Measurements from ENCODE around the gene SPIN1. TPM values are rescaled to one million over a fixed set of nuclear protein-coding genes. Genes with fewer than 3 reads are reported as not detected.
A peak's percentile ranks its signal among the peaks of the same experiment; 100 is the strongest.

The SPIN1 gene
- total and polyA plus RNA-seq, 12 donors = 36.3 to 79.9 (median 57.4) TPM

GRCh38 chr9:88503081-88503844 lies 115.0 kb downstream of the SPIN1 start:
- Histone ChIP-seq H3K36me3 (replicated peaks in 1 of 2) (no peaks in the 10 kb centered on the region), H3K4me1 (replicated peaks in 1 of 2) (peaks cover 0 to 4% of the 10 kb centered on the region in 2 donors), H3K4me3 (no peak overlapping the region), H3K27ac (no peak overlapping the region), H3K27me3 (no peaks in the 10 kb centered on the region), H3K9me3 (replicated peaks in 1 of 3) (no peaks in the 10 kb centered on the region)
- intact Hi-C loops (cut with DNase I) = no loop called here
- TF ChIP-seq POLR2A (IDR thresholded peaks at IDR 0.05) (no peak), CTCF (IDR thresholded peaks at IDR 0.05) (no peak)
- peak in 1 of 7 donors; percentile 25 for DNase-seq
- WGBS, 4 donors = 81 to 93% (median 91%) methylated on average over 16 to 18 of the region's 18 CpGs

DNA sequence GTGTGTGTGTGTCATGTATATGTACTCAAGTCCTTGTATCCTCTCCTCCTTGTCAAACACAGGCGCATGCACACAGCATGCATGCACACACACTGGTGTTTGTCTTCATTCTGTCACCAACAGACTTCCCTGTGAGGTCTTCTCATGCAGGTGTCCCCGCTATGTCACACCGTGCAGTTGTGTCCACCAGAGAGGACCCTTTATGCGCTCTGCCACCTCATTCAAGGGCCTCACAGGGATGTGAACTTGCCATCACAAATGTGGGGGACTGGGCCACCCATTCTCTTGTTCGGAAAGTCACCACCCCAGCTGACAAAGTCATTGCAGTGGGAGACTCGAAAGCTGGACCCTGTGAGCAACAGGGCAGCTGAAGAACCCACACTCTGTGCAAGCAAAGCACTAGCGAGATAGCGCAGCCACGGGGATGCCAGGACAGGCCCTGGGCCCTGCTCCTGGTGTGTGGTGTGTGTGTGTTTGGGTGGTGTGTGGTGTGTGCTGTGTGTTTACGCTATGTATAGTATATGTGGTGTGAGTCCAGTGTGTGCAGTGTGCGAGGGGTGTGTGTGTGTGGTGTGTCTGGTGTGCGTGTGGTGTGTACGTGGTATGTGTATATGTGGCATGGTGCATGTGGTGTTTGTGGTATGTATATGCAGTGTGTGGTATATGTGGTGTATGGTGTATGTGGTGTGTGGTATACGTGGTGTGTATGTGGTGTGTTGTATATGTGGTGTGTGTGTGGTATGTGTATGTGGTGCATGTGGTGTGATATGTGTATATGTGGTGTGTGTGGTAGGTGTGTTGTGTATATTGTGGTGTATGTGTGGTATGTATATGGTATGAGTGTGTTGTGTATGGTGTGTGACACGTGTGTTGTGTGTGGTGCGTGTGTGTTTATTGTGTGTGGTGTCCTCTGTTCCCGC lies 115.9 kb downstream of the SPIN1 start:
- Histone ChIP-seq H3K4me3 (no peak overlapping the region), H3K9me3 (replicated peaks in 1 of 3) (no peaks in the 10 kb centered on the region), H3K27ac (no peak overlapping the region), H3K4me1 (replicated peaks in 1 of 2) (peaks cover 0 to 1% of the 10 kb centered on the region in 2 donors), H3K36me3 (replicated peaks in 1 of 2) (no peaks in the 10 kb centered on the region), H3K27me3 (no peaks in the 10 kb centered on the region)
- intact Hi-C loops (cut with DNase I) = no loop called here
- TF ChIP-seq CTCF (IDR thresholded peaks at IDR 0.05) = no peak
- TF ChIP-seq POLR2A (IDR thresholded peaks at IDR 0.05) = no peak
- no peak for DNase-seq
- WGBS, 4 donors = 94 to 98% (median 96%) methylated on average over 13 to 17 of the region's 17 CpGs

DNA sequence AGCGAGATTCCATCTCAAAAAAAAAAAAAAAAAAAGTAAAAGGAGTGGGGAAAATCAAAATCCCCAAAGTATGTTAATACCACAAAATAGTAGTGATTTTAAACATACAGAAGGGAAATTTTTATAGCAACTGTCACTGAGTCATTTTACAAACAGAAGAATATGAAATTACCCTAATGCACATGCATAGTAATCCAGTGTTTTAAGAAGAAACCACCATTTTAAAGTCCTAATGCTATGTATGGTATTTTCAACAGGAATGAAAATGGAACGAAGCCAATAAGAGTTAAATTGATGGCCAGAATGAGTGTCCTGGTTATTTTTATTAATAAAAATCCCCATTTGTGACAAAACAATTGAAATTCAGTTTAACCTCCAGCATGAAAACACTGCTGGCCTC lies 120.1 kb downstream of the SPIN1 start:
- intact Hi-C loops (cut with DNase I) = no loop called here
- Histone ChIP-seq H3K27me3 (no peaks in the 10 kb centered on the region), H3K27ac (no peak overlapping the region), H3K36me3 (replicated peaks in 1 of 2) (no peaks in the 10 kb centered on the region), H3K9me3 (replicated peaks in 1 of 3) (no peaks in the 10 kb centered on the region), H3K4me3 (no peak overlapping the region), H3K4me1 (replicated peaks in 1 of 2) (no peaks in the 10 kb centered on the region)
- no peak for DNase-seq
- TF ChIP-seq CTCF (IDR thresholded peaks at IDR 0.05) (no peak), POLR2A (IDR thresholded peaks at IDR 0.05) (no peak)
- 91 to 95% (median 94%) methylated on average over 1 to 2 of the region's 2 CpGs for WGBS, 4 donors

DNA sequence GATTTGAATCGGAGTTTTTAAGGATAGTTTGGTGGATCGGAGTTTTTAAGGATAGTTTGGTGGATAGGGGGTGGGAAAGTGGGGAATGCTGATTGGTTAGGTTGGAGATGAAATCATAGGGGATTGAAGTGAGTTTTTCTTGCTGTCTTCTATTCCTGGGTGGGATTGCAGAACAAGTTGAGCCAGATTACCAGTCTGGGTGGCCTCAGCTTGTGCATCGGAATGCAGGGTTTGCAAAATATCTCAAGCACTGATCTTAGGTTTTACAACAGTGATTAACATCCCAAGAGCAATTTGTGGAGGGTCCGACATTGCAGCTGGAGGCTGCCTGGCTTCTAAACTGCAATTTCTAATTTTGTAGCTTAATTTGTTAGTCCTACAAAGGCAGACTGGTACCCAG lies 123.7 kb downstream of the SPIN1 start:
- Histone ChIP-seq H3K4me3 (no peak overlapping the region), H3K9me3 (replicated peaks in 1 of 3) (no peaks in the 10 kb centered on the region), H3K27ac (no peak overlapping the region), H3K4me1 (replicated peaks in 1 of 2) (no peaks in the 10 kb centered on the region), H3K36me3 (replicated peaks in 1 of 2) (no peaks in the 10 kb centered on the region), H3K27me3 (no peaks in the 10 kb centered on the region)
- intact Hi-C loops (cut with DNase I) = no loop called here
- 82 to 87% (median 83%) methylated on average over 4 of the region's 4 CpGs for WGBS, 4 donors
- TF ChIP-seq CTCF (IDR thresholded peaks at IDR 0.05) (no peak), POLR2A (IDR thresholded peaks at IDR 0.05) (no peak)
- no peak for DNase-seq
